Lung (tissue), 12 donors: ENCODE data around the gene LMX1B. TPM values are rescaled to one million over a fixed set of nuclear protein-coding genes. Genes with fewer than 3 reads are reported as not detected.

Source experiments
- ATAC-seq: fragments of 200-7000 bp; cut with Tn5 transposase; one replicate; pipeline ENCODE4 v1.9.1; 2020; ENCODE audit warnings: moderate number of reproducible peaks; ENCODE audit not compliant: insufficient read depth, low FRiP score
- DNase-seq, 3 donors: peaks; one replicate each; pipeline ENCODE4 v3.0.0-alpha.2; 2013 to 2017
- H3K27ac ChIP-seq, 2 donors: one replicate each; pipeline ENCODE4 v1.5.1; 2013; ENCODE audit warnings: mild to moderate bottlenecking in 2 of 2, moderate library complexity in 2 of 2, control low read depth in 1 of 2, inconsistent platforms in 1 of 2, low read depth in 1 of 2, low read length in 1 of 2
- H3K27me3 ChIP-seq, 3 donors: one replicate each; pipeline ENCODE4 v1.5.1; 2013; ENCODE audit warnings: low read length in 2 of 3; ENCODE audit not compliant: control insufficient read depth in 3 of 3, insufficient read depth in 3 of 3
- H3K36me3 ChIP-seq, 4 donors: one replicate each; pipeline ENCODE4 v1.5.1; 2013; ENCODE audit warnings: low read length in 4 of 4, mild to moderate bottlenecking in 1 of 4, moderate library complexity in 1 of 4; ENCODE audit not compliant: control insufficient read depth in 4 of 4, insufficient read depth in 4 of 4
- H3K4me1 ChIP-seq, 5 donors: one replicate each; pipeline ENCODE4 v1.5.1; 2013; ENCODE audit warnings: low read length in 5 of 5, mild to moderate bottlenecking in 2 of 5, moderate library complexity in 1 of 5; ENCODE audit not compliant: control insufficient read depth in 5 of 5, insufficient read depth in 5 of 5
- H3K4me3 ChIP-seq: one replicate; pipeline ENCODE4 v1.5.1; 2013; ENCODE audit warnings: mild to moderate bottlenecking, control low read depth, moderate library complexity
- H3K9ac ChIP-seq, 2 donors: one replicate each; pipeline ENCODE4 v1.5.1; 2013; ENCODE audit warnings: low read length in 2 of 2, control low read depth in 1 of 2; ENCODE audit not compliant: insufficient read depth in 1 of 2
- H3K9me3 ChIP-seq, 4 donors: one replicate each; pipeline ENCODE4 v1.5.1; 2013; ENCODE audit warnings: low read length in 3 of 4, mild to moderate bottlenecking in 1 of 4, moderate library complexity in 1 of 4; ENCODE audit not compliant: control insufficient read depth in 4 of 4, insufficient read depth in 3 of 4
- WGBS, 2 donors: extraction: QIAGEN DNeasy Blood & Tissue Kit; methylation state at CpG; one replicate each; pipeline ENCODE4 v1.1.7; 2013; 5-methylcytosine and 5-hydroxymethylcytosine counted together
- polyA plus RNA-seq, 2 donors: library from polyadenylated mRNA; stranded (reverse); fragments of 200-250 nt; gene quantifications; one replicate each; pipeline ENCODE4 v1.2.1, GENCODE V29; 2013
- total RNA-seq, 2 donors: library from RNA; depleted of rRNA in 1 of 2; stranded (reverse); fragments of >200 nt in 1 of 2; gene quantifications; one replicate each; pipeline ENCODE4 v1.2.1, GENCODE V29; 2014 to 2021
- TF ChIP-seq, protein P1 (sequence below): IDR thresholded peaks from 2 replicates; pipeline ENCODE4 v1.5.1; 2012; ENCODE audit warnings: mild to moderate bottlenecking; ENCODE audit errors: control extremely low read depth, extremely low read depth
- donor health status: control.
- donor health status: control.
- donor health status: Bipolar disorder and iron deficiency.
- donor health status: healthy.
- donor health status: DM: yes; HTN: yes; CAD: no.

LMX1B gene
- total and polyA plus RNA-seq, 4 donors: under 0.01 to 0.77 (median 0.10) TPM

DNA sequence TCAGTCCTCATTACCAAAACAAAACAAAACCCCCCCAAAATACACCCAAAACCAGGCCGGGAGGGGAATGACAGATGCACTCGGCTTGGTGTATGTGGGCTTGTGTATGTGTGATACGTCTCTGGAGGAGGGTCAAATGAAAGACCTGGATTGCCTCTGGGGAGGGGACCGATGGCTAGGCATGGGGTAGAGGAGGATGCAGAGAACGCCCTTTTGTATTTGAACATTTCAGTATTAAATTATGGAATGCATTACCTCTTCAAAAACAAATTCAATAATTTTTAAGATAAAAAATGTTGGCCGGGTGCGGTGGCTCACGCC, 61.4 kb downstream of the LMX1B start:
- peaks cover 0 to 58% (median 47%) of the 10 kb centered on the region in 3 donors for H3K27me3 ChIP-seq

DNA sequence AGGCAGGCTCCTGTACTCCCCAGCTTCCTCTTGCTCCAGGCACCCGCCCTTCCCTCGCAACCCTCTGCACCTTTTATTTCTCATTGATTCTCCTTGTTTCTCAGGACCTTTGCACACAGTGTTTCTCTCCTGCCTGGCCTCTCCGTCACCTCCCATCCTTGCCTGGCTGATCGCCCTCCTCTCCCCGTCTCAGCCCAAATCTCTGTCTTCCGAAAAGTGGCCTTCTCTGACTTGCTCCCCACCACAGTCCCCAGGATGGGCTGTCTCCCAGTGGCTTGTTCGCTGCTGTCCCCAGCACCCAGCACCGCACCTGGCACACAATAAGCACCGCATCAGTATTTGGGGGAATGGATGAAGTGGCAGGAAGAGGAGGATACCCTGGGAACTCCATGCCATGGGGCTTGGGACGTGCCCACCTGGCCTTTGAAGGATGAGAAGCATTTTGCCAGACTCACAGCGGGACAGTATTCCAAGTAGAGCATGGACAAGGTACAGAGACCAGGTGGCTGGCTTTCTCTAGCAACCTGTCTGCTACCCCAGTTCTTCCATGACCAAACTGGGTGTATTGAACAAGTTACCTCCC, 62.5 kb downstream of the LMX1B start:
- WGBS, 2 donors: 17 to 25% methylated on average over 11 of the region's 11 CpGs
- no peak for DNase-seq
- no peak overlapping the region for H3K9ac ChIP-seq
- TF ChIP-seq, protein P1, sequence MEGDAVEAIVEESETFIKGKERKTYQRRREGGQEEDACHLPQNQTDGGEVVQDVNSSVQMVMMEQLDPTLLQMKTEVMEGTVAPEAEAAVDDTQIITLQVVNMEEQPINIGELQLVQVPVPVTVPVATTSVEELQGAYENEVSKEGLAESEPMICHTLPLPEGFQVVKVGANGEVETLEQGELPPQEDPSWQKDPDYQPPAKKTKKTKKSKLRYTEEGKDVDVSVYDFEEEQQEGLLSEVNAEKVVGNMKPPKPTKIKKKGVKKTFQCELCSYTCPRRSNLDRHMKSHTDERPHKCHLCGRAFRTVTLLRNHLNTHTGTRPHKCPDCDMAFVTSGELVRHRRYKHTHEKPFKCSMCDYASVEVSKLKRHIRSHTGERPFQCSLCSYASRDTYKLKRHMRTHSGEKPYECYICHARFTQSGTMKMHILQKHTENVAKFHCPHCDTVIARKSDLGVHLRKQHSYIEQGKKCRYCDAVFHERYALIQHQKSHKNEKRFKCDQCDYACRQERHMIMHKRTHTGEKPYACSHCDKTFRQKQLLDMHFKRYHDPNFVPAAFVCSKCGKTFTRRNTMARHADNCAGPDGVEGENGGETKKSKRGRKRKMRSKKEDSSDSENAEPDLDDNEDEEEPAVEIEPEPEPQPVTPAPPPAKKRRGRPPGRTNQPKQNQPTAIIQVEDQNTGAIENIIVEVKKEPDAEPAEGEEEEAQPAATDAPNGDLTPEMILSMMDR: no peak
- H3K4me1 ChIP-seq: peaks cover 0 to 9% (median 3%) of the 10 kb centered on the region in 5 donors
- H3K4me3 ChIP-seq: no peak overlapping the region
- peaks cover 0 to 1% (median 0%) of the 10 kb centered on the region in 4 donors for H3K9me3 ChIP-seq
- H3K36me3 ChIP-seq: no peaks in the 10 kb centered on the region
- no peak for ATAC-seq
- H3K27me3 ChIP-seq: peaks cover 0 to 57% (median 48%) of the 10 kb centered on the region in 3 donors
- H3K27ac ChIP-seq: no peak overlapping the region

More for the DNA sequence above, 61.4 kb downstream of the LMX1B start:
- H3K9me3 ChIP-seq: peaks cover 0 to 4% (median 0%) of the 10 kb centered on the region in 4 donors
- DNase-seq: no peak
- H3K9ac ChIP-seq: no peak overlapping the region
- no peak for ATAC-seq
- peaks cover 0 to 14% (median 5%) of the 10 kb centered on the region in 5 donors for H3K4me1 ChIP-seq
- H3K4me3 ChIP-seq: no peak overlapping the region
- TF ChIP-seq, protein P1: no peak
- WGBS, 2 donors: 31 to 37% methylated on average over 8 of the region's 8 CpGs
- no peaks in the 10 kb centered on the region for H3K36me3 ChIP-seq
- no peak overlapping the region for H3K27ac ChIP-seq

DNA sequence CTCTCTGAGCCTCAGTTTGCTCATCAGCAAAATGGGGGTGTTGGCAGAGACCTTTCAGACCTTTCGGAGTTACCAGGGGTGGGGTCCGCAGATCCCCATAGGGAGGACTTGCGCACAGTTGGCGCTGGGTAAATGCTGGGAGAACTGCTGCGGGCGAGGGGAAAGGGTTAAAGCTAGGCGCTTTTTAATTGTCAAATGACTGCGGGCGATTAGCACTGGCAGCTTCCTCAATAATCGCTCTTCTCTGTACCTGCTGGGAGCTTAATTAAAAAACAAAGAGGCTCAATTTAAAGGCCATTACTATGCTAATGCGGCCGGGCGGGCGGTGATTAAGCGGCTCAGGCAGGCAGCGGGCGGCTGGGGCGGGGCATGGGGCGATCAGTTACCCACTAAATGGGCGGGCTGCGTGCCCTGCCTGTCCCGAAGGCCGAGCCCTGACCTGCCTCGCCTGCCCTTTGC, 63.0 kb downstream of the LMX1B start:
- Histone ChIP-seq H3K27ac (no peak overlapping the region), H3K9me3 (peaks cover 0 to 1% (median 0%) of the 10 kb centered on the region in 4 donors), H3K4me1 (peaks cover 0 to 4% (median 3%) of the 10 kb centered on the region in 5 donors), H3K36me3 (no peaks in the 10 kb centered on the region), H3K9ac (no peak overlapping the region), H3K27me3 (peaks cover 0 to 59% (median 48%) of the 10 kb centered on the region in 3 donors), H3K4me3 (no peak overlapping the region)
- no peak for ATAC-seq
- 5 to 10% methylated on average over 24 of the region's 24 CpGs for WGBS, 2 donors
- DNase-seq: no peak
- TF ChIP-seq, protein P1: no peak
